DMS53 (cell line): ENCODE data around the gene RPS6KA3.
"Not testable (repeated sequence)": the region's sequence is repeated elsewhere in the genome, so short reads cannot be mapped to it uniquely, and the experiment has no call there.

Source experiments
- DNase-seq: peaks from one replicate; lab custom pipeline; 2025; lab: John Stamatoyannopoulos, UW

RPS6KA3 gene

GRCh38 chrX:20218836-20219505 lies 47.7 kb downstream of the RPS6KA3 start:
- DNase-seq, result peak; percentile 7

GRCh38 chrX:20217906-20218305 lies 48.8 kb downstream of the RPS6KA3 start:
- no peak for DNase-seq

- DNase-seq, result peak; percentile 42
These were observed 49.4 kb downstream of the RPS6KA3 start for GRCh38 chrX:20217271-20217670.

GRCh38 chrX:20215565-20215964 lies 51.1 kb downstream of the RPS6KA3 start:
- DNase-seq, result no peak

- DNase-seq, result no peak
These were observed 54.1 kb downstream of the RPS6KA3 start for GRCh38 chrX:20212486-20213089.

- no peak for DNase-seq
These were observed 55.4 kb downstream of the RPS6KA3 start for GRCh38 chrX:20211261-20211786.

- no peak for DNase-seq
These were observed 60.6 kb downstream of the RPS6KA3 start for GRCh38 chrX:20205927-20206708.

GRCh38 chrX:20204351-20204750 lies 62.4 kb downstream of the RPS6KA3 start:
- no peak for DNase-seq

- DNase-seq, result no peak
These were observed 69.0 kb downstream of the RPS6KA3 start for GRCh38 chrX:20197641-20198210.

GRCh38 chrX:20189171-20189570 lies 77.5 kb downstream of the RPS6KA3 start:
- DNase-seq, result no peak

GRCh38 chrX:20181598-20182329 lies 84.9 kb downstream of the RPS6KA3 start:
- DNase-seq, result no peak

GRCh38 chrX:20177093-20177492 lies 89.6 kb downstream of the RPS6KA3 start:
- peak; percentile 5 for DNase-seq

- DNase-seq, result no peak
These were observed 92.9 kb downstream of the RPS6KA3 start for GRCh38 chrX:20173856-20174255.

- no peak for DNase-seq
These were observed 93.4 kb downstream of the RPS6KA3 start for GRCh38 chrX:20173313-20173712.

GRCh38 chrX:20171887-20172286 lies 94.8 kb downstream of the RPS6KA3 start:
- DNase-seq, result no peak

- DNase-seq, result not testable (repeated sequence)
These were observed 104.2 kb downstream of the RPS6KA3 start for GRCh38 chrX:20162516-20162915.

GRCh38 chrX:20159797-20160385 lies 106.8 kb downstream of the RPS6KA3 start:
- DNase-seq, result no peak

- DNase-seq, result no peak
These were observed 115.0 kb downstream of the RPS6KA3 start for GRCh38 chrX:20151689-20152088.

GRCh38 chrX:20149326-20149725 lies 117.4 kb downstream of the RPS6KA3 start:
- DNase-seq, result no peak

GRCh38 chrX:20147561-20147960 lies 119.1 kb downstream of the RPS6KA3 start:
- DNase-seq, result peak; percentile 57

GRCh38 chrX:20144491-20144890 lies 122.2 kb downstream of the RPS6KA3 start:
- peak; percentile 50 for DNase-seq
